Calu3 (cell line): Measurements from ENCODE around the gene CLIP1. TPM values are rescaled to one million over a fixed set of nuclear protein-coding genes. Genes with fewer than 3 reads are reported as not detected.

Experiments used
- BruUV-seq: library from RNA; stranded (reverse); fragments of 400-500 nt; replicated peaks from 2 replicates; lab custom pipeline; 2021; lab: Mats Ljungman, UMichigan
- CTCF ChIA-PET: fragments of 300-600 bp; sonication (Branson Sonifier 250); formaldehyde crosslinking; loops from one replicate; lab custom pipeline; 2022; ENCODE audit warnings: antibody characterized with exemption; lab: Charles Lee
- DNase-seq: peaks from one replicate; pipeline ENCODE4 v3.0.0; 2022
- H3K27ac Mint-ChIP-seq: one replicate; pipeline ENCODE4 v1.8.0; 2022; ENCODE audit warnings: mixed read lengths; ENCODE audit not compliant: unreplicated experiment
- H3K27me3 Mint-ChIP-seq: one replicate; pipeline ENCODE4 v1.8.0; 2022; ENCODE audit warnings: mixed read lengths; ENCODE audit not compliant: unreplicated experiment
- H3K36me3 Mint-ChIP-seq: one replicate; pipeline ENCODE4 v1.8.0; 2022; ENCODE audit warnings: mild to moderate bottlenecking, moderate library complexity, mixed read lengths; ENCODE audit not compliant: insufficient read depth, unreplicated experiment
- H3K4me1 Mint-ChIP-seq: one replicate; pipeline ENCODE4 v1.8.0; 2022; ENCODE audit warnings: mild to moderate bottlenecking, low read depth, mixed read lengths; ENCODE audit not compliant: unreplicated experiment
- H3K4me3 Mint-ChIP-seq: one replicate; pipeline ENCODE4 v1.8.0; 2022; ENCODE audit warnings: mild to moderate bottlenecking, low read depth, moderate library complexity, mixed read lengths; ENCODE audit not compliant: unreplicated experiment
- H3K9me3 Mint-ChIP-seq: one replicate; pipeline ENCODE4 v1.8.0; 2022; ENCODE audit warnings: low read depth, mixed read lengths; ENCODE audit not compliant: unreplicated experiment
- CTCF ChIP-seq: fragments of 200-600 bp; IDR thresholded peaks from one replicate; pipeline ENCODE4 v1.8.0; 2022; ENCODE audit warnings: antibody characterized with exemption; ENCODE audit not compliant: unreplicated experiment
- intact Hi-C: fragments of 100-400 bp; cut with micrococcal nuclease; formaldehyde crosslinking; loops from one replicate; pipeline ENCODE4 v1.10.0; 2022; ENCODE audit not compliant: unreplicated experiment
- total RNA-seq: library from RNA; stranded (reverse); gene quantifications from 2 replicates; pipeline ENCODE4 v1.2.3, GENCODE V29; 2022

Gene CLIP1
- total RNA-seq, 1 experiment from 2014 or later: 95.3 TPM

GRCh38 chr12:122306407-122306806 lies 116.1 kb downstream of the CLIP1 start:
- no peak overlapping the region for H3K4me3 Mint-ChIP-seq
- no peak for DNase-seq
- no peak overlapping the region for H3K27ac Mint-ChIP-seq
- CTCF ChIA-PET: interaction anchor here (0.5 to 0.6 kb wide), 2 partner anchors 10 to 48 kb away, joined by 3 to 4 read pairs; no protein-coding TSS in a partner anchor
- H3K4me1 Mint-ChIP-seq: no peaks in the 10 kb centered on the region
- H3K27me3 Mint-ChIP-seq: no peaks in the 10 kb centered on the region
- H3K9me3 Mint-ChIP-seq: no peaks in the 10 kb centered on the region
- no TSS peak for BruUV-seq
- TF ChIP-seq CTCF: no peak
- peaks cover 29% of the 10 kb centered on the region for H3K36me3 Mint-ChIP-seq
- intact Hi-C loops: no loop called here

- no peak overlapping the region for H3K4me3 Mint-ChIP-seq
- no peaks in the 10 kb centered on the region for H3K9me3 Mint-ChIP-seq
- no peak overlapping the region for H3K27ac Mint-ChIP-seq
- H3K4me1 Mint-ChIP-seq: no peaks in the 10 kb centered on the region
- no peak for DNase-seq
- CTCF ChIA-PET: no interaction called here
- intact Hi-C loops: no loop called here
- no TSS peak for BruUV-seq
- H3K27me3 Mint-ChIP-seq: no peaks in the 10 kb centered on the region
- H3K36me3 Mint-ChIP-seq: peaks cover 39% of the 10 kb centered on the region
- no peak for TF ChIP-seq CTCF
These were observed 117.5 kb downstream of the CLIP1 start for GRCh38 chr12:122304924-122305323.

GRCh38 chr12:122303068-122303467 lies 119.4 kb downstream of the CLIP1 start:
- H3K4me1 Mint-ChIP-seq: no peaks in the 10 kb centered on the region
- intact Hi-C loops: no loop called here
- CTCF ChIA-PET: no interaction called here
- no peak overlapping the region for H3K27ac Mint-ChIP-seq
- BruUV-seq: no TSS peak
- no peak for DNase-seq
- no peak for TF ChIP-seq CTCF
- no peaks in the 10 kb centered on the region for H3K27me3 Mint-ChIP-seq
- H3K9me3 Mint-ChIP-seq: no peaks in the 10 kb centered on the region
- no peak overlapping the region for H3K4me3 Mint-ChIP-seq
- H3K36me3 Mint-ChIP-seq: peaks cover 46% of the 10 kb centered on the region

GRCh38 chr12:122298071-122298748 lies 124.3 kb downstream of the CLIP1 start:
- no peak overlapping the region for H3K4me3 Mint-ChIP-seq

More at GRCh38 chr12:122298071-122298748, 124.3 kb downstream of the CLIP1 start:
- Mint-ChIP-seq H3K36me3 (peaks cover 35% of the 10 kb centered on the region), H3K27ac (no peak overlapping the region), H3K4me1 (no peaks in the 10 kb centered on the region), H3K27me3 (no peaks in the 10 kb centered on the region), H3K9me3 (no peaks in the 10 kb centered on the region)
- intact Hi-C loops: no loop called here
- DNase-seq: no peak
- CTCF ChIA-PET: no interaction called here
- TF ChIP-seq CTCF: no peak
- no TSS peak for BruUV-seq
